OCI-LY7 (cell line): ENCODE results near the gene ATP6V0D1. TPM values are rescaled to one million over a fixed set of nuclear protein-coding genes. Genes with fewer than 3 reads are reported as not detected.

Experiments used
- BruUV-seq: library from RNA; stranded (reverse); fragments of 400-500 nt; replicated peaks from 2 replicates; lab custom pipeline; 2021; lab: Mats Ljungman, UMichigan
- CTCF ChIA-PET: fragments of 300-600 bp; sonication (Branson Sonifier 250); formaldehyde crosslinking; loops from one replicate; lab custom pipeline; 2022; ENCODE audit warnings: antibody characterized with exemption; ENCODE audit not compliant: unreplicated experiment; lab: Charles Lee
- POLR2A ChIA-PET: fragments of 300-600 bp; sonication (Branson Sonifier 250); formaldehyde crosslinking; loops from one replicate; lab custom pipeline; 2022; ENCODE audit warnings: antibody characterized with exemption; lab: Charles Lee
- DNase-seq: peaks from one replicate; pipeline ENCODE4 v3.0.0-alpha.2; 2015; ENCODE audit warnings: low spot score
- H2AFZ ChIP-seq: fragments of 200-600 bp; sonication (generic), shearing (Covaris generic); 2 replicates; pipeline ENCODE4 v1.6.1; 2014; ENCODE audit warnings: mild to moderate bottlenecking, antibody characterized with exemption, low read length, moderate library complexity
- H3K27ac ChIP-seq: fragments of 200-600 bp; sonication (generic); 2 replicates; pipeline ENCODE4 v1.5.1; 2014; ENCODE audit warnings: mixed run types, low read depth, mild to moderate bottlenecking, moderate library complexity, low read length, inconsistent platforms; ENCODE audit not compliant: poor library complexity, severe bottlenecking
- H3K36me3 ChIP-seq: fragments of 200-600 bp; sonication (generic); 2 replicates; pipeline ENCODE4 v1.6.1; 2014; ENCODE audit warnings: mild to moderate bottlenecking, antibody characterized with exemption, low read length, moderate library complexity, mixed read lengths; ENCODE audit not compliant: insufficient read depth
- H3K4me1 ChIP-seq: fragments of 200-600 bp; sonication (generic); 2 replicates; pipeline ENCODE4 v1.5.1; 2014; ENCODE audit warnings: mild to moderate bottlenecking, low read length; ENCODE audit not compliant: insufficient read depth, poor library complexity, severe bottlenecking
- H3K4me2 ChIP-seq: fragments of 200-600 bp; sonication (generic); 2 replicates; pipeline ENCODE4 v1.6.1; 2014; ENCODE audit warnings: mild to moderate bottlenecking, low read length
- H3K4me3 ChIP-seq: fragments of 200-600 bp; sonication (generic); 2 replicates; pipeline ENCODE4 v1.5.1; 2014; ENCODE audit warnings: mild to moderate bottlenecking, low read depth, low read length; ENCODE audit not compliant: poor library complexity, severe bottlenecking
- H3K79me2 ChIP-seq: fragments of 200-600 bp; sonication (generic); 2 replicates; pipeline ENCODE4 v1.6.1; 2016; ENCODE audit warnings: low read depth, mild to moderate bottlenecking, low read length, moderate library complexity, mixed read lengths; ENCODE audit not compliant: insufficient read depth
- H3K9me2 ChIP-seq: fragments of 200-600 bp; sonication (generic); 2 replicates; pipeline ENCODE4 v1.6.1; 2016; ENCODE audit warnings: mild to moderate bottlenecking, low read length, mixed read lengths; ENCODE audit not compliant: insufficient read depth
- H3K9me3 ChIP-seq: fragments of 200-600 bp; sonication (generic); 2 replicates; pipeline ENCODE4 v1.6.1; 2014; ENCODE audit warnings: mild to moderate bottlenecking, mixed run types, low read length, mixed read lengths
- H4K20me1 ChIP-seq: fragments of 200-600 bp; sonication (generic); 2 replicates; pipeline ENCODE4 v1.6.1; 2014; ENCODE audit warnings: mild to moderate bottlenecking, antibody characterized with exemption, low read length, moderate library complexity, mixed read lengths; ENCODE audit not compliant: insufficient read depth
- CTCF ChIP-seq: fragments of 200-600 bp; sonication (generic); conservative IDR thresholded peaks from 2 replicates; pipeline ENCODE4 v1.5.1; 2014; ENCODE audit warnings: mild to moderate bottlenecking, antibody characterized with exemption, low read length, moderate library complexity, mixed read lengths
- EZH2phosphoT487 ChIP-seq: fragments of 200-600 bp; sonication (generic); IDR thresholded peaks from 2 replicates; pipeline ENCODE4 v1.6.1; 2018; ENCODE audit warnings: low read depth, borderline replicate concordance, mild to moderate bottlenecking, mixed run types, antibody characterized with exemption, low read length, moderate library complexity, mixed read lengths
- intact Hi-C: fragments of 100-400 bp; cut with micrococcal nuclease; formaldehyde crosslinking; loops from one replicate; pipeline ENCODE4 v1.10.0; 2022; ENCODE audit not compliant: unreplicated experiment
- total RNA-seq, 2 experiments: library from RNA; depleted of rRNA in 1 of 2; stranded (reverse); fragments of >200 nt in 1 of 2; shearing (Covaris generic) in 1 of 2; gene quantifications; 2 replicates each; pipeline ENCODE4 v1.2.3, GENCODE V29; 2014 to 2022

The ATP6V0D1 gene
- total RNA-seq, 2 experiments from 2014 or later, result 24.4 to 38.0 TPM

- no peaks in the 10 kb centered on the region for H3K9me3 ChIP-seq
- H3K36me3 ChIP-seq, result peaks cover 6% of the 10 kb centered on the region; the same call in 1 of the 2 replicates
- H3K4me2 ChIP-seq, result no peak overlapping the region
- H3K27ac ChIP-seq, result no peak overlapping the region
- TF ChIP-seq CTCF (no peak), EZH2phosphoT487 (no peak)
- no TSS peak for BruUV-seq
- no peaks in the 10 kb centered on the region for H4K20me1 ChIP-seq
- ChIA-PET POLR2A (no interaction called here), CTCF (interaction anchor here (0.6 kb wide), 2 partner anchors 60 to 1748 kb away, joined by 3 to 8 read pairs; no protein-coding TSS in a partner anchor)
- no peaks in the 10 kb centered on the region for H3K79me2 ChIP-seq
- no peak overlapping the region for H2AFZ ChIP-seq
- H3K9me2 ChIP-seq, result no peaks in the 10 kb centered on the region
- no peak for DNase-seq
- no peaks in the 10 kb centered on the region for H3K4me1 ChIP-seq
- no peak overlapping the region for H3K4me3 ChIP-seq
- intact Hi-C loops, result no loop called here
Measured at GRCh38 chr16:67433131-67433719, 47.7 kb downstream of the ATP6V0D1 start.

GRCh38 chr16:67432506-67432890 lies 48.5 kb downstream of the ATP6V0D1 start:
- Histone ChIP-seq H3K36me3 (no peaks in the 10 kb centered on the region), H3K4me1 (no peaks in the 10 kb centered on the region), H3K4me3 (no peak overlapping the region), H2AFZ (no peak overlapping the region), H3K9me2 (no peaks in the 10 kb centered on the region), H3K79me2 (no peaks in the 10 kb centered on the region), H3K9me3 (no peaks in the 10 kb centered on the region), H4K20me1 (no peaks in the 10 kb centered on the region), H3K27ac (no peak overlapping the region), H3K4me2 (no peak overlapping the region)
- intact Hi-C loops, result no loop called here
- ChIA-PET CTCF (no interaction called here), POLR2A (no interaction called here)
- no TSS peak for BruUV-seq
- TF ChIP-seq EZH2phosphoT487 (no peak), CTCF (no peak)
- no peak for DNase-seq

GRCh38 chr16:67431775-67432505 lies 49.0 kb downstream of the ATP6V0D1 start:
- DNase-seq, result no peak
- H3K9me3 ChIP-seq, result no peaks in the 10 kb centered on the region
- intact Hi-C loops, result no loop called here
- H3K4me2 ChIP-seq, result no peak overlapping the region
- H4K20me1 ChIP-seq, result no peaks in the 10 kb centered on the region
- POLR2A ChIA-PET, result interaction anchor here (0.6 kb wide), 2 partner anchors 117 to 234 kb away, joined by 4 to 11 read pairs; no protein-coding TSS in a partner anchor
- no peaks in the 10 kb centered on the region for H3K4me1 ChIP-seq
- H2AFZ ChIP-seq, result no peak overlapping the region
- H3K4me3 ChIP-seq, result no peak overlapping the region
- H3K9me2 ChIP-seq, result no peaks in the 10 kb centered on the region
- no peak for TF ChIP-seq CTCF
- no peak for TF ChIP-seq EZH2phosphoT487
- BruUV-seq, result no TSS peak
- H3K36me3 ChIP-seq, result no peaks in the 10 kb centered on the region
- CTCF ChIA-PET, result interaction anchor here (0.6 kb wide), 2 partner anchors 37 to 249 kb away, joined by 4 to 14 read pairs; no protein-coding TSS in a partner anchor
- H3K27ac ChIP-seq, result no peak overlapping the region
- H3K79me2 ChIP-seq, result no peaks in the 10 kb centered on the region
